Right lobe of liver (tissue), 6 donors: ENCODE measurements around the gene AOAH. TPM values are rescaled to one million over a fixed set of nuclear protein-coding genes. Genes with fewer than 3 reads are reported as not detected.
A peak's percentile ranks its signal among the peaks of the same experiment; 100 is the strongest.
"Not testable (repeated sequence)": the region's sequence is repeated elsewhere in the genome, so short reads cannot be mapped to it uniquely, and the experiment has no call there.

ENCODE experiments used
- ATAC-seq, 4 donors: fragments of 200-7000 bp; cut with Tn5 transposase; one replicate each; pipeline ENCODE4 v1.9.1; 2020; ENCODE audit warnings: mild to moderate bottlenecking in 4 of 4, moderate library complexity in 4 of 4
- DNase-seq, 3 donors: peaks; one replicate each; pipeline ENCODE4 v3.0.0-alpha.2; 2020
- H3K27ac ChIP-seq, 3 donors: fragments of 200-600 bp; one replicate each; pipeline ENCODE4 v1.8.0; 2022
- H3K27me3 ChIP-seq, 2 donors: fragments of 200-600 bp; one replicate each; pipeline ENCODE4 v1.8.0; 2022
- H3K36me3 ChIP-seq, 4 donors: fragments of 200-600 bp; sonication (generic) in 1 of 4; one replicate each; pipeline versions ENCODE4 v1.5.1 to v1.8.0; 2017 to 2022; ENCODE audit warnings: control low read depth in 1 of 4
- H3K4me1 ChIP-seq, 4 donors: fragments of 200-600 bp; sonication (generic) in 1 of 4; one replicate each; pipeline versions ENCODE4 v1.5.1 to v1.8.0; 2017 to 2022; ENCODE audit warnings: control low read depth in 1 of 4
- H3K4me3 ChIP-seq, 3 donors: fragments of 200-600 bp; one replicate each; pipeline ENCODE4 v1.8.0; 2022
- H3K9me3 ChIP-seq, 4 donors: fragments of 200-600 bp; sonication (generic) in 1 of 4; one replicate each; pipeline versions ENCODE4 v1.5.1 to v1.8.0; 2017 to 2022; ENCODE audit warnings: control low read depth in 1 of 4
- POLR2A ChIP-seq: fragments of 450-650 bp; IDR thresholded peaks from one replicate; pipeline ENCODE4 v1.6.1; 2017; ENCODE audit warnings: antibody characterized with exemption, mild to moderate bottlenecking
- WGBS: methylation state at CpG from one replicate; pipeline ENCODE4 v1.1.6; 2018; ENCODE audit warnings: low coverage, low lambda C conversion rate; ENCODE audit not compliant: insufficient coverage; ENCODE audit errors: missing lambda C conversion rate; 5-methylcytosine and 5-hydroxymethylcytosine counted together
- intact Hi-C, 2 donors: fragments of 100-400 bp; cut with DNase I; formaldehyde crosslinking; loops; one replicate each; pipeline versions ENCODE4 v1.11.2 to v1.14.1; 2022
- total RNA-seq, 6 experiments: library from RNA; depleted of rRNA in 2 of 6; stranded (reverse); fragments of >200 nt in 2 of 6; fragmentation: NEBNext Ultra II Directional in 3 of 6; extraction: Animal tissue kit (Norgen Biotek cat#: 25700) in 3 of 6; gene quantifications; one replicate each; pipeline versions ENCODE4 v1.1.0 to v1.2.4, GENCODE V29; 2016 to 2023
- TF ChIP-seq, protein P1 (sequence below), 4 donors: fragments of 200-600 bp in 3 of 4; fragments of 450-650 bp in 1 of 4; IDR thresholded peaks; one replicate each; pipeline versions ENCODE4 v1.5.1 to v1.8.0; 2016 to 2022; ENCODE audit warnings: antibody characterized with exemption in 4 of 4, mild to moderate bottlenecking in 2 of 4
- donor health status: DM: no; HTN: yes; CAD: no.
- donor health status: DM: no; HTN: no; CAD: no.
- donor health status: DM: no; HTN: no; CAD: no.
- donor health status: DM: no; HTN: yes; CAD: no.
- donor health status: DM: no; HTN: yes; CAD: no.

Gene AOAH
- total RNA-seq, 6 experiments from 2014 or later, result 2.9 to 11.3 (median 6.4) TPM

DNA sequence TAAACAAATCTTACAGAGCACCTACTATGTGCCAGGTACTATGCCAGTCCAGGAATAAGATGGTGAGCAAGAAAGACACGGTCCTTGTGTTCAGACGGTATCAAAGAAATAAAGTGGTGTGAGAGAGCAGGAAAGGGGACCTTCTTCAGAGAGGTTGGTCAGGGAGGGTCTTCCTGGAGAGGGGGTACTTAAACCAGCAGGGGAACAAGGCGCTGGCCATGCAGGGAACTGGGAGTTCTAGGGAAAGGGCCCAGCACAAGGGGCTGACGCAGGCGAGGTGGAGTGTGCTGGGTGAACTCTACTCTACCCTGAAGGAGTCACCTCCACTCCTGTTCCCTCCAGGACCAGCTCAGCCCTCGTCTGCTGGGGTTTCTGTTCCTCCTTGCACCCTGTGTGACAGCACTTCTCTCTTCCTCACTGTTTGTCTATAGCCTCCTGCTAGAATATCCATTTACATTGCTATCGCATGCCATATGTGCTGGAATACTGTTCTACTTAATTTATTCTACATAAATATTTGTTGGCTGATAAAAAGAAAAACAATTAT, 73.5 kb downstream of the AOAH start:
- intact Hi-C loops, result no loop called here
- H3K4me3 ChIP-seq, result no peak overlapping the region
- WGBS, result 56% methylated on average over 5 of the region's 7 CpGs
- H3K36me3 ChIP-seq, result no peaks in the 10 kb centered on the region
- peak overlapping the region in 1 of 3 donors; percentile 7 for H3K27ac ChIP-seq
- no peak for TF ChIP-seq POLR2A
- TF ChIP-seq, protein P1, sequence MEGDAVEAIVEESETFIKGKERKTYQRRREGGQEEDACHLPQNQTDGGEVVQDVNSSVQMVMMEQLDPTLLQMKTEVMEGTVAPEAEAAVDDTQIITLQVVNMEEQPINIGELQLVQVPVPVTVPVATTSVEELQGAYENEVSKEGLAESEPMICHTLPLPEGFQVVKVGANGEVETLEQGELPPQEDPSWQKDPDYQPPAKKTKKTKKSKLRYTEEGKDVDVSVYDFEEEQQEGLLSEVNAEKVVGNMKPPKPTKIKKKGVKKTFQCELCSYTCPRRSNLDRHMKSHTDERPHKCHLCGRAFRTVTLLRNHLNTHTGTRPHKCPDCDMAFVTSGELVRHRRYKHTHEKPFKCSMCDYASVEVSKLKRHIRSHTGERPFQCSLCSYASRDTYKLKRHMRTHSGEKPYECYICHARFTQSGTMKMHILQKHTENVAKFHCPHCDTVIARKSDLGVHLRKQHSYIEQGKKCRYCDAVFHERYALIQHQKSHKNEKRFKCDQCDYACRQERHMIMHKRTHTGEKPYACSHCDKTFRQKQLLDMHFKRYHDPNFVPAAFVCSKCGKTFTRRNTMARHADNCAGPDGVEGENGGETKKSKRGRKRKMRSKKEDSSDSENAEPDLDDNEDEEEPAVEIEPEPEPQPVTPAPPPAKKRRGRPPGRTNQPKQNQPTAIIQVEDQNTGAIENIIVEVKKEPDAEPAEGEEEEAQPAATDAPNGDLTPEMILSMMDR (IDR thresholded peaks at IDR 0.05), result no peak
- peaks cover 0 to 10% (median 7%) of the 10 kb centered on the region in 4 donors for H3K4me1 ChIP-seq
- H3K9me3 ChIP-seq, result no peaks in the 10 kb centered on the region
- ATAC-seq, result peak; percentile 38 to 65 (median 58)
- peak in 1 of 3 donors; percentile 16 for DNase-seq
- no peaks in the 10 kb centered on the region for H3K27me3 ChIP-seq

DNA sequence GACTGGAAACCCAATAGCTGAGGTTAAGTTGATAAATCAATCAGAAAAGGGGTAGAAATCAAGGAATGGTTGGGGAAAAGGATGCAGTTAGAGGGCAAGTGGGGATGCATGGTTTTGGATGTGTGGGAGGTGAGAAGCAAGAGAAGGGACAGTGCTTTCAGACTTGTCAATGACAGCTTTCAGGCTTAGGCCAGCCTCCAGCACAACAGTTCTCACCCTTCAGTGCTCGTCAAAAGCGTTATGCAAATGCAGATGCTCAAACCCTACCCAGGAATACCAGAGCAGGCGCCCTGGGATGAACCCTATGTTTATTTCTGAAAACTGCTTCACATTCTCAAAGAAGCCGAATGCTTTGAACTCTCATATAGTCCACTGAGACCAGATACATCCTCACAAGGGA, 74.0 kb downstream of the AOAH start:
- TF ChIP-seq, protein P1 (IDR thresholded peaks at IDR 0.05), result no peak
- no peak for TF ChIP-seq POLR2A
- H3K4me3 ChIP-seq, result no peak overlapping the region
- no peak for DNase-seq
- no peak for ATAC-seq
- intact Hi-C loops, result no loop called here
- 93% methylated on average over 2 of the region's 4 CpGs for WGBS
- peaks cover 0 to 10% (median 7%) of the 10 kb centered on the region in 4 donors for H3K4me1 ChIP-seq
- no peaks in the 10 kb centered on the region for H3K27me3 ChIP-seq
- H3K36me3 ChIP-seq, result no peaks in the 10 kb centered on the region
- no peak overlapping the region for H3K27ac ChIP-seq
- H3K9me3 ChIP-seq, result no peaks in the 10 kb centered on the region

DNA sequence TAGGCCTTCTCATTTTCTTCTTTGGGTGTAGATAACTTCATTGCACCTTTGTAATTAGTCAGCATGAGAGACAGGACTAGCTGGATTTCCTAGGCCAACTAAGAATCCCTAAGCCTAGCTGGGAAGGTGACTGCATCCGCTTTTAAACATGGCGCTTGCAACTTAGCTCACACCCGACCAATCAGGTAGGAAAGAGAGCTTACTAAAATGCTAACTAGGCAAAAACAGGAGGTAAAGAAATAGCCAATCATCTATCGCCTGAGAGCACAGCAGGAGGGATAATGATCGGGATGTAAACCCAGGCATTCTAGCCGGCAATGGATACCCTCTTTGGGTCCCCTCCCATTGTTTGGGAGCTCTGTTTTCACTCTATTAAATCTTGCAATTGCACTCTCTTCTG, 75.0 kb downstream of the AOAH start:
- H3K4me3 ChIP-seq, H3K36me3 ChIP-seq, H3K4me1 ChIP-seq, DNase-seq, intact Hi-C loops, ATAC-seq, H3K27me3 ChIP-seq, H3K9me3 ChIP-seq, H3K27ac ChIP-seq: not testable (repeated sequence)
- WGBS, result 84% methylated on average over 6 of the region's 6 CpGs

DNA sequence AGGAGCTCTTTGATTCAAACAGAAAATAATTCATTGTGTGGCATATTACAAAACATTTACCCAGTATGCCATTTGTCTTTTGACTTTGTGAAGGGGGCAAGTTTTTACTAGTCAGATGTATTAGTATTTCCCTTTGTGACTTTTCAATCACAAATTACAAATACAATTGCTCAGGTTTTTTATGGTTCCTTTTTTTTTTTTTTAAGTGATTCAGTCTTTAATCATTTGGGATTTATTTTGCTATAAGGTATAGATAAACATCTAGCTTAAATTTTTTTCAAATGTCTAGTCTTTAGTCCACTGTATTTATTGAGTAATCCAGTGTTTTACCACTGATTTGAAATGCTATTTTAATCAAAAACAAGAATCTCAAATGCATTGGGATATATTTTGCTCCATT, 75.9 kb downstream of the AOAH start:
- Histone ChIP-seq H3K27ac (no peak overlapping the region), H3K27me3 (no peaks in the 10 kb centered on the region), H3K36me3 (no peaks in the 10 kb centered on the region), H3K4me3 (no peak overlapping the region), H3K4me1 (peaks cover 0 to 10% (median 7%) of the 10 kb centered on the region in 4 donors), H3K9me3 (no peaks in the 10 kb centered on the region)
- TF ChIP-seq, protein P1 (IDR thresholded peaks at IDR 0.05), result no peak
- TF ChIP-seq POLR2A, result no peak
- DNase-seq (no peak), ATAC-seq (no peak)
- intact Hi-C loops, result no loop called here

DNA sequence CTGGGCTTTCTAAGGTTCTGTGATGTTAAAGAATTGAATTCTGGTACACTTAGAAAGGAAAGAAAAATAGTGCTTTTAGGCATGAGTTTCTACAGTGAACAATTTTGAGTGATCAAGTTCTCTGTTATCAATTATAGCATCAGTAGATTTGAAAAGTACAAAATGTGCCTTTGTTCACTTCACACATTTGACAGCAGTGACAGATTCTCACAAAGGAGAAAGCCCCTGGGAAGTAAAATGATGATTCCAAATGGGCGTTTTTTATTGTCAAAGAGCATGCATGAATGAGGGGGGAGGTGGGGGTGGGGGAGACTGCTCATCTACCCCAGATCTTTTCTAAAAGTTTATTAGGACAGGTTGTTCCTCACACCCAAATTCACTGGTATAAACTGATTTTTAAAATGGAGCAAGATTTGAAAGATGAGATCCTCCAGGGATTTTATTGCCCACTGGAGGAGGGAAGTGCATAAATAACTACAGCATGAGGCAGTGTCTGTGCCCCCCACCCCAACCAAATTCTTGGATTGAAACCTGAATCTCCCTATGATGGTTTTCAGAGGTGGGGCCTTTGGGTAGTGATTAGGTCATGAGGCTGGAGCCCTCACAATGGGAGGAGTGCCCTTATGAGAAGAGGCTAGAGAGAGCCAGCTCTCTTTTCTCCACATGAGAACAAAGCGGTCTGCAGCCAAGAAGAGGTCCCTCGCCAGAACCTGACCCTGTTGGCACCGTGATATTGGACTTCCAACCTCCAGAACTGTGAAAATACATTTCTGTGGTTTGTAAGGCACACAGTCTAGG, 79.5 kb downstream of the AOAH start:
- 80% methylated on average over 1 of the region's 4 CpGs for WGBS
- TF ChIP-seq, protein P1 (IDR thresholded peaks at IDR 0.05), result no peak
- TF ChIP-seq POLR2A, result no peak
- Histone ChIP-seq H3K9me3 (no peaks in the 10 kb centered on the region), H3K4me3 (no peak overlapping the region), H3K27me3 (no peaks in the 10 kb centered on the region), H3K36me3 (no peaks in the 10 kb centered on the region), H3K27ac (no peak overlapping the region), H3K4me1 (no peaks in the 10 kb centered on the region)
- DNase-seq (no peak), ATAC-seq (no peak)
- intact Hi-C loops, result no loop called here
